Femur (tissue), 1 donor: ENCODE data around the gene DNHD1.

Source experiments
- DNase-seq: peaks from one replicate; pipeline ENCODE4 v3.0.0-alpha.2; 2017

The DNHD1 gene

GRCh38 chr11:6531267-6531752, 34.2 kb downstream of the DNHD1 start:
- DNase-seq: no peak

- DNase-seq: no peak
Observed at GRCh38 chr11:6538456-6538855, 41.4 kb downstream of the DNHD1 start.

GRCh38 chr11:6538945-6539344, 41.9 kb downstream of the DNHD1 start:
- no peak for DNase-seq

- DNase-seq: no peak
Observed at GRCh38 chr11:6539748-6540268, 42.7 kb downstream of the DNHD1 start.

GRCh38 chr11:6541356-6541755, 44.3 kb downstream of the DNHD1 start:
- DNase-seq: no peak

GRCh38 chr11:6542727-6543126, 45.6 kb downstream of the DNHD1 start:
- no peak for DNase-seq

GRCh38 chr11:6544921-6545850, 48.1 kb downstream of the DNHD1 start:
- no peak for DNase-seq

GRCh38 chr11:6545917-6546605, 49.0 kb downstream of the DNHD1 start:
- no peak for DNase-seq

GRCh38 chr11:6546735-6547134, 49.7 kb downstream of the DNHD1 start:
- no peak for DNase-seq

GRCh38 chr11:6547177-6547576, 50.1 kb downstream of the DNHD1 start:
- no peak for DNase-seq

GRCh38 chr11:6548121-6548520, 51.0 kb downstream of the DNHD1 start:
- DNase-seq: no peak

- no peak for DNase-seq
Observed at GRCh38 chr11:6548641-6549040, 51.6 kb downstream of the DNHD1 start.

- no peak for DNase-seq
Observed at GRCh38 chr11:6553634-6554033, 56.6 kb downstream of the DNHD1 start.

- no peak for DNase-seq
Observed at GRCh38 chr11:6554828-6555706, 58.0 kb downstream of the DNHD1 start.

- DNase-seq: no peak
Observed at GRCh38 chr11:6556139-6556949, 59.3 kb downstream of the DNHD1 start.

GRCh38 chr11:6557063-6557462, 60.0 kb downstream of the DNHD1 start:
- DNase-seq: no peak

- DNase-seq: no peak
Observed at GRCh38 chr11:6557761-6558674, 60.9 kb downstream of the DNHD1 start.

GRCh38 chr11:6559369-6559768, 62.3 kb downstream of the DNHD1 start:
- DNase-seq: no peak

- no peak for DNase-seq
Observed at GRCh38 chr11:6561288-6561687, 64.2 kb downstream of the DNHD1 start.

GRCh38 chr11:6563121-6563619, 66.1 kb downstream of the DNHD1 start:
- no peak for DNase-seq
